GM18867 (cell line): Measurements from ENCODE around the gene MXD3.
A peak's percentile ranks its signal among the peaks of the same experiment; 100 is the strongest.

Experiments
- ATAC-seq: cut with Tn5 transposase; IDR thresholded peaks from one replicate; pipeline ENCODE4 v1.9.1; 2021; ENCODE audit warnings: mild to moderate bottlenecking, moderate library complexity; ENCODE audit not compliant: unreplicated experiment

Gene MXD3

GRCh38 chr5:177304392-177305119, 7.1 kb downstream of the MXD3 start:
- ATAC-seq = no peak

DNA sequence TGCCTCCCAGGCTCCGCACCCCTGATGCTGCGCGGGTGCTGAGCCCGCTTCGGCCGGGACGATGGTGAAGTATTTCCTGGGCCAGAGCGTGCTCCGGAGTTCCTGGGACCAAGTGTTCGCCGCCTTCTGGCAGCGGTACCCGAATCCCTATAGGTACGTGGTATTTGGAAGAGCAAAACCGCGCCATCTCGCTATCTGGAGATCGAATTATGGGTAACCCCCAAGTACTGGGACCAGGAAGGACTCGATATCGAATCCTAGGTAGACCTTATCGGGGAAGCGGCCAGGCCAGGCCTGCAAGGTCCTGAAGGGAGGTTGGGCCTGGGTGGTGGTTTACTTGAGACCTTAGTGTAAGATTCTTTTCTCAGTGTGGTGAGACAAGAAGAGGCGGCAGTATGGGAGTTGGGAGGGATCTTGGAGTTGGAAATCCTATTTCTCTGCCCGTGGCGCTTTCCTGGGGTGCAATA, 7.7 kb downstream of the MXD3 start:
- peak; percentile 4 for ATAC-seq

- ATAC-seq = peak; percentile 59
Measured at GRCh38 chr5:177303121-177303924, 8.4 kb downstream of the MXD3 start, which contains the start of the genes PRELID1 and RAB24. Gene PRELID1, plus strand, starts transcription at chr5:177303799. Its CDS starts 187 bp downstream, at chr5:177303986. Gene RAB24, minus strand, starts transcription at chr5:177303719. Its CDS starts 431 bp downstream, at chr5:177303288.

- ATAC-seq = no peak
Measured at GRCh38 chr5:177302354-177303110, 9.2 kb downstream of the MXD3 start.

DNA sequence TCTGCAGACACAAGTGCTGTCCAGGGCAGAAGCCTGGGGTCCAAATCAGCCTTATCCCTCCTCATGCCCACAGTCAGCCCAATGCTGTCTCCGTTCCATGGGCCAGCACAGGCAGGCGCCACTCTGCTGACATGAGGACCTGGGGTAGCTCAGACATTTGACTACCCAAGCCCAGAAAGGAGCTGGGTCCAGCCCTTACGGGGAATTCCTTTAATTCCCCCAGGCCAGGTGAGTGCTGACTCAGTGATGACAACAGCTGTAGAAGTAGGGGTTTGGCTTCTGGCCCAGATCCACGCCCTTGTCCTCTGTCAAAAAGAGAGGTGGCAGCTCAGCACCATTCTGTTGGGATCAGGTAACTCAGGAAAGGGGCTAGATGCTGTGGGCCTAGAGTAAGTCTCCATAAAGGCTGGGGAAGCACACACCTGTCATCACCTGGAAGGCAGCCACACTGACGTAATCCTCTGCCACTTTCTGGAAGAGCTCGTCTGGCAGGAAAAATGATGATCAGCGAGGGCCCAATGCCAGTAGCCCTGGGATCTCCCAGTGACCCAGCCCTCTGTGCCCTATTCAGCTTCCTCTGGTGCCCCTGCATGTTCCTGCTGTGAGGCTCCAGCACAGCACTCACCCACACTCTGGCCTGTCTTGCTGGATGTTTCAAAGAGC, 10.1 kb downstream of the MXD3 start:
- no peak for ATAC-seq

GRCh38 chr5:177300951-177301350, 10.7 kb downstream of the MXD3 start:
- ATAC-seq = no peak

GRCh38 chr5:177300236-177300880, 11.3 kb downstream of the MXD3 start:
- ATAC-seq = peak; percentile 26

- ATAC-seq = no peak
Measured at GRCh38 chr5:177299697-177300096, 12.0 kb downstream of the MXD3 start.

- ATAC-seq = no peak
Measured at GRCh38 chr5:177297922-177298321, 13.8 kb downstream of the MXD3 start.

- ATAC-seq = no peak
Measured at GRCh38 chr5:177296581-177296980, 15.1 kb downstream of the MXD3 start.

DNA sequence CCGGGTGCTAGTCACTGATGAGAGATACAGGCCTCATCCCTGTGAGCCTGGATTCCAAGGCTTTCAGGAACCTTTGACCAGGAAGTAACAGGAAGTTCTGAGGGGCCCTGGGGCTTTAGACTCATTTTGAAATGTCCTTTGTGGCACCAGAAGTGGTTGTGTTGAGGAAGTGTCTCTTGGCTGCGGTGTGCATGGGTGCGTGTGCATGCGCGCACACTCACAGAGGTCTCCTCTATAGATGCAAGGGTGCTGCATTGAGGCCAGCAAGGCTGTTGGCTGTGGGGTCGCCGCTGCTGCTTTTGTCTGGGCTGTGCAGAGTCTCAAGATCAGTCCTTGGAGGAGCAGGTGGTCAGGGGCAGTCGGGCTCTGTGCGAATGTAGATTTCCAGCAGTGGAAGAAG, 15.8 kb downstream of the MXD3 start:
- ATAC-seq = no peak

- no peak for ATAC-seq
Measured at GRCh38 chr5:177294632-177295031, 17.1 kb downstream of the MXD3 start.

DNA sequence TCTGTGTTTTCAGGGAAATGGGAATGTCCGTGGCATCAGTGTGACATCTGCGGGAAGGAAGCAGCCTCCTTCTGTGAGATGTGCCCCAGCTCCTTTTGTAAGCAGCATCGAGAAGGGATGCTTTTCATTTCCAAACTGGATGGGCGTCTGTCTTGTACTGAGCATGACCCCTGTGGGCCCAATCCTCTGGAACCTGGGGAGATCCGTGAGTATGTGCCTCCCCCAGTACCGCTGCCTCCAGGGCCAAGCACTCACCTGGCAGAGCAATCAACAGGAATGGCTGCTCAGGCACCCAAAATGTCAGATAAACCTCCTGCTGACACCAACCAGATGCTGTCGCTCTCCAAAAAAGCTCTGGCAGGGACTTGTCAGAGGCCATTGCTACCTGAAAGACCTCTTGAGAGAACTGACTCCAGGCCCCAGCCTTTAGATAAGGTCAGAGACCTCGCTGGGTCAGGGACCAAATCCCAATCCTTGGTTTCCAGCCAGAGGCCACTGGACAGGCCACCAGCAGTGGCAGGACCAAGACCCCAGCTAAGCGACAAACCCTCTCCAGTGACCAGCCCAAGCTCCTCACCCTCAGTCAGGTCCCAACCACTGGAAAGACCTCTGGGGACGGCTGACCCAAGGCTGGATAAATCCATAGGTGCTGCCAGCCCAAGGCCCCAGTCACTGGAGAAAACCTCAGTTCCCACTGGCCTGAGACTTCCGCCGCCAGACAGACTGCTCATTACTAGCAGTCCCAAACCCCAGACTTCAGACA, 17.7 kb downstream of the MXD3 start:
- ATAC-seq = no peak

GRCh38 chr5:177291735-177292134, 20.0 kb downstream of the MXD3 start:
- no peak for ATAC-seq

DNA sequence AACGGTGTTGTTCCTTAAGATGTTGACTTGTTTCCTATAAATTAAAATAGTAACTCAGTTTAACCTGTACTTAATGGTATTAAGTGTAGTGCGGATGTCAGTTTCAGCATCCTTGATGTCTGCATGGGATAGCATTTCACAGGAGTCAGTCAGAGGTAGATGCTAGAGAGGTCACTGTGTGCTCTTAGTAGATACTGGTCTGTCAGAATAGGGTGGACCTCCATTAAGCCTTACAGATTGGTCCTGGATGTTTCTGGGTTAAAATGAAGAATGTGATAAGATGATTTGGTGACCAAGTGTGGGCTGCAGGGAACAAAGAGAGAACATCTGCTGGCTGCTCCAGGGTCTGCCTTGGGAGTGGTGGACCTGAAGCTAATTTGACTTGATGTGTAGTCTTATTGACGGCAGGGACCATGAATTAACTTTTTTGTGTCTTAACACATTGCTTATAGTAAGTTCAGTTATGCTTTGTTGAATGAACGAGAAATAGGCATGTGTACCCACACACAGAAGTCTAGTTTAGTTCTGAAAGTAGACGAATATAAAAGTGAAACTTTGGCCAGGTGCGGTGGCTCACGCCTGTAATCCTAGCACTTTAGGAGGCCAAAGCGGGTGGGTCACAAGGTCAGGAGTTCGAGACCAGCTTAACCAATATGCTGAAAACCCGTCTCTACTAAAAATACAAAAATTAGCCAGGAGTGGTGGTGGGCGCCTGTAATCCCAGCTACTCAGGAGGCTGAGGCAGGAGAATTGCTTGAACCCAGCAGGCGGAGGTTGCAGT, 20.7 kb downstream of the MXD3 start:
- peak; percentile 68 for ATAC-seq

DNA sequence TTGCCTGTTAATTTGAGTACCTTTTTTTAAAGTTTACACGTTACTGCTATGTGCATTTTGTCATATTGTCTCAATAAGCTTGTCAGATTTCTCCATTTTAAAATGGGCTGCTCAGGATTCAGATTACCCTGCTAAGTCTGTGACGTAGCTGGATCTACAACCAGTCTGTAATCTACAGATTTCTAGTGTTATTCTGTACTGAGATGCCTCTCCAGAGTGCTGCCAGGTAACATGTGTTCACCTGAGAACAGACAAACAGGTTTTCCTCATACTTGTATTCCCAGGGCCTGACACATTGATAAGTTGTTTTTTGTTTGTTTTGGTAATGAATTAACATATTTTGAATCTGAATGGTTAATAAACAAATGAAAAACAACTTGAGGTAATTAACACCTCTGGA, 23.5 kb downstream of the MXD3 start:
- ATAC-seq = no peak

DNA sequence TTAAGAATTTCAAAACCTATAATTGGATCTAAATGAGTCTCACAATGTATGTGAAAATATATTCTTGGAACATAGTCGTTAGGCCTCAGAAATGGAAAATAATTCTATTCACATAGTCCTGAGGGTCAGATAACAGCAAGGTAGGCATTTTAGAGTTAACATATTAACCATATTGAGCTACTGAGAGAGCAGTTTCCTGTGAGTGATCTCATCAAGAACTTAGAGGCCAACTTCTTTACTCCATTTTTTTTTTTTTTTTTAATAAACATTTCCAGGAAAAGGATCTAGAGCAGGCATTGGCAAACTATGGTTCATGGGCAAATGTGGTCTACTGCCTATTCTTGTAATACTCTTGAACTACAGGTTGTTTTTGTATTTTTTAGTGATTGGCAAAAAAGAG, 34.8 kb downstream of the MXD3 start:
- no peak for ATAC-seq

DNA sequence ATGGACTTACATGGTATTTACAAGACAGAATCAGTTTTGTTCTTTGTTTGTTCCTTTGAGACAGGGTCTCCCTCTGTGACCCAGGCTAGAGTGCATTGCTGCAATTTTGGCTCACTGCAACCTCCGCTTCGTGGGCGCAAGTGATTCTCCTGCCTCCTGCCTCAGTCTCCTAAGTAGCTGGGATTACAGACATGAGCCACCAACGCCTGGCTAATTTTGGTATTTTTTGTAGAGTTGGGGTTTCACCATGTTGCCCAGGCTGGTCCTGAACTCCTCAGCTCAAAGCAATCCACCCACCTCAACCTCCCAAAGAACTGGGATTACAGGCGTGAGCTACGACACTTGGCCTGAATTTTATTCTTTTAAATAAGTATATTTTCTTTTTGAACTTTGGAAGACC, 35.8 kb downstream of the MXD3 start:
- ATAC-seq = no peak

DNA sequence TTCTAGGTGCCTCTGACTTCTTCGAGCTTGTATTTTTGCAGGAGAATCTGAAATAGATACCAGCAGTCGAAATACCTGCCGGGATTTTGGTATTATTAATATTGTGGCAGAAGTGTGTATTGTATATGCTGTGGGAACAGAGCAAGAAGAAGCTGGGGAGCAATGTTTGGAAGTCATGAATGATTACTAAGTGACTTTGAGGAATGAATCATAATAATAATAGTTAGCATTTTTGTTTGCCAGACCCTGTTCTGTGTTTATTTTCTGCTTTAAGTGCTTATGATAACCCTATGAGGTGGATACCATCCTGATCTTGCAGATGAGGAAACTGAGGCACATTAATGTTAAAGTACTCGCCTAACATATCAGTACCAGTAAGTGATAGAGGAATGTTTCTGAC, 40.6 kb downstream of the MXD3 start:
- ATAC-seq = no peak
